HG03575 (cell line): ENCODE measurements around the gene FBXW8.

Experiments used
- ATAC-seq: cut with Tn5 transposase; IDR thresholded peaks from one replicate; pipeline ENCODE4 v1.9.1; 2021; ENCODE audit not compliant: unreplicated experiment, insufficient number of reproducible peaks, low FRiP score; ENCODE audit errors: extremely low read depth

FBXW8 gene

DNA sequence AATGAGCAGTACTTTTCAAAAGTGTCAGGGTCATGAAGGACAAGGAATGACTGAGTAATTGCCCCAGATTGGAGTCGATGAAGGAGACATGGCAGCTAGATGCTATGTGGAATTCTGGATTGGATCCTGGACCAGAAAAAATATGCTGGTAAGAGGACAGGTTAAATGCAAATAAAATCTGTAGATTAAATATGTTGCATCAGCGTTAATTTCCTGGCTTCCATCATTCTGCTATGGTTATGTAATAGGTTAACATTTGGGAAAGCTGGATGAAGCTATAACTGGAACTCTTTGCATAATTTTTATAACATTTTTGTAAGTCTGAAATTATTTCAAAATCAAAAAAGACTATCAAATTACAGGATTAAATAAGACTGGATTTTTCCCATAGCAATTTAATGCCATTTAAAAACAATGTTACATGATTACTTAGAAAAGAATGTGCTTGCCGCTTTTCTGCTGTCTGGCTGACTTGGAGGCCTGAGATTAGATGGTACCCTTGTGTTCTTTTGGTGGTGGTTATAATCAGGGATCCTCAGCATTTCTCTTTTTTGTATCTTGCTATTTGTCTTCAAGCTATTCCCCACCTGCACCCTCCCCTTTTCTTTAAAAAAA lies 65.1 kb downstream of the FBXW8 start:
- no peak for ATAC-seq

DNA sequence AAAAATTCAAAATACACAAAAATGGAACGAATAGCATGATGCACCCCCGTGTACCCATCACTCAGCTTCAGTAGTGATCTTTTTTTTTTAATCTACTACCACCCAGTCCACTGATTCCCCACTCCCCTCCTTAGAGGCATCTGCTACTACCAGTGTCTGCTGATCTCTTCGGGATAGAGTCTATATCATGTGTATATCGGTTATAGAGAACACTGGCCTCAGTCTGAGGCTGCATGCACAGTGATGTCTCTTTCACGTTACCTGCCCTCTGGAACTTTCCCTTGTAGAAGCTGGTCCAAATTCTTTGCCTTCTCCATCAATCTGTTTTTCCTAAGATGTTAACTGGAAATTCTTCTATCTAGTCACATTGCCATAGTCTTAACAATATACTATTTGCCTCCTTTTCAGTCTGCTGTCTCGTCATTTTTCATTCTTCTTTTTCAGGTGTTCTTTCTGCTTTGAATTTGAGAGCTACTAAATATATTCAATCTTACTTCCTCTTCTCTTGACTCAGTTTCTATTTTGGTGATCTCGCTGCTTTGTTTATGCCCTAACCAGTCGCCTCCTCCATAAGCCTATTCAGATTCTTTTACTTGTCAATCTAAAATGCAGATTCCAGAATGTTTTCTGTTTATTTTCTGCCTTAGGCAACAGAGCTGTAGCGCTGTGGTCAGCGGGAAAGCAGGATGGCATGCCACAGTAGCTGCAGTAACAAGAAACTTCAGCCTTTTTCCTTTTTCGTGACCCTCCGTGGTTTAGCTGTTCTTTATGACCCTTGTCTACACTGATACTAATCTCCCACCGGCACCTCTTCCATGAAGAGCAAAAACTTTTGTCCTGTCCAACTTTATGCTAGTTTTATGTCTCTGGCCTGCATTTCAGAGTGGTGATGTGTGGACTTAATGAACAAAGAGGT lies 67.0 kb downstream of the FBXW8 start:
- no peak for ATAC-seq

DNA sequence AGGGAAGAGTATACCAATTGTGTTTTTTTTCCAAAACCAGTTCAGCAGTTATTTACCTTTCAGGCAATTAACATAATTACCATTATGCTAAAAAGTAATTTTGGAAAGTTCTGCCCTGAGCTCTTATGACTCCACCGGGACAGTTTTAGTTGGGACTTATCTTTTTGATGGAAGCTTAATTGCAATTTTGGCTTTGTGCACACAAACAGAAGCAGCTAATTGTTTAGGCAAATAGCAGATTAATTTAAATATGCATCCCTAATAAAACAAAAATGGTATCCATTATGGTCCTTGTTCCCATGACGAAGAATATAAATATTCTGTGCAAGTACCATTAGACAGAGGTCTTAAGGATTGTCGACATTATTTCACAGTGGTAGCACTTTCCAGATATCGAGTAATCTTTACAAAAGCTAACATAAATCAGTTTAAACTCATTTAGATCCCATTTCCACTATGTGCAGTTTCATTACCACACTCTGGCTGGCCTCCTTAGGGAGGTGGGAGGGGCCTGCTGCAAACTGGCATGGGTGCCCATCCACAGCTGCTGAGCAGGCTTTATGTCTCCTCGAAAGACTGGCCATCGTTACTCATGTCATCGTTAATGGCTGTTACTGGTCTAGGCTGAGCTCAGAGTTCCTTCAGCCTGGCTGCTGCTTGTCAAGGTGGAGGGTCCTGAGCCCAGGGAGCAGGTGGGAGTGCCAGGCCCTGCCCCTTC lies 68.2 kb downstream of the FBXW8 start:
- ATAC-seq: no peak

DNA sequence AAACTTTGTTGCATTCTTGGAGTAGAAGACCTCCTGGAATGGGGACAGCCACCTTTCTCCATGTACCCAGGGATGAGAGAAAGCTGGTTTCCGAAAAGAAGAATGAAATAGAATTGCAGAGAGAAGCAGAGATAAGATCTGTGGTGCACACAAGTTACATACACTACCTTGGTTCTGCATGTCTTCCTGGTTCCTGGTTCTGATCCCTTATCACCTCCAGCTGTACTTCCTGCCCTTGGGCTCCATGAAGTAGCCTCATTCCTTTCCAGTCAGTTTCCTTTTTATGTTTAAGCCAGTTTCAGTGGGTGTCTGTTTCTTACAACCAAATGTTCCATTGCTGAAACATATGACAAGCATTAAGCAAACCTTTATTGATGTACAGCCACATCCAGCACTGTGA lies 69.3 kb downstream of the FBXW8 start:
- ATAC-seq: no peak

DNA sequence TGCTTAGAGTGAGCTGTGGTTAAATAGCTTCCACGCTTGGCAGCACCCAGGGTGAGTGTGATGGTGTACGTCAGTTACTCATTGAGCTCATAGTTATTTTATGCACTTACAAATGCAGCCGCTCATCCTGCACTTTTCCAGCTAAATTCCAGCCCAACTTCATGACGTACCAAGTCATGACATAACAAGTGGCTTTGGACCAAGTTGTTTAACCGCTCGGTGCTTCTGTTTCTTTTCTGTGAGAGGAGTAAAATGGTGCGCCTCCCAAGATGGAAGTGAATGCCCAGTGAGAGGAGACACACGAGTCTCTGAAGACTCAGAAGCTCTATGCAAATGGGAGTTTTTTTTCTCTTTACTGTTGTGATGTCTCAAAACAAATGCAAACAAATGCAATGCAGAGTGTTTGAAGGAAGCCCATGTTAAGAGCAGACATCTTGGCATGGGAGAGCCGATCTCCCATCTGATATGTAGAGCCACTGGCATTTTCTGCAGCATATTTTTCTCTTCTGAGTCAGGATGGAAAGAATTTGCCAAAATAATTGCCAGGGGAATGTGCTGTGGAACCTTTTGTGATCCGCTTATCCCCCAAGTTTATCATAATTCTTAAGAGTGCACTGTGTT lies 72.2 kb downstream of the FBXW8 start:
- no peak for ATAC-seq

DNA sequence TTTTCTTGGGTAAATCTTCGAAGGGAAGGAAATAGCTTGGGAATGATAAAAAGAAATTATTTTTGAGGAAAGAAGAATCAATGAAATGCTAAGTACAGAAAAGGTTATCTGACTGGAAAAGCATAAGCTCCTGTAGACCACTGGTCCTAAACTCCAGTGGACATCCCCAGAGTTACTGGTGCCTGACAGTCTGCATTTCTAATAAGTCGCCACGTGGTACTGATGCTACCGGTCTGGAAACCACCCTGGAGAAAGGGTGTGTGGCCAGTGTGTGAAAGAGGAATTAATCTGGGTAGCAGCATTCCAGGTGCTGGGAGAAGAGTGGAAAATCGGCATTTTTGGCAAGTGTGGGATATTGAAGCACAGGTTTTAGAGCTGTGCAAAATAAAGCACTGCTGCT lies 73.3 kb downstream of the FBXW8 start:
- ATAC-seq: no peak

DNA sequence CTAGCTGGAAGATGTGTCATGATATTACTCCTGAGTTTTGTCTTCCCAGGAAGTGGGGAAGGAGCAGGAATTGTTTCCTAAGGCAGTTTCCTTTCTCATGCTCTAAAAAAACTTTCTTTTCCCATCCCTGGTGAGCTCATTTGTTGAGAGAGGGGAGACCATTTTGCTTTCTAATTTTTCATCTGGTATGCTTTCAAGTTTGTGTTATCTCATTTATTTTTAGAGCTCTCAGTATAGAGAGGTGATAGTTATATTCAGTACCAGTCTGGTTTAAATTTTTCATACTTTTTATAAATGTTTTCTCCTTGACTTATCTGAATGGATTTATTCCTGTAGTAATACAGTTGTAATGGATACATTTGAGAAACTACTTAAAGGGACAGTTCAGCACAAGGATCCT lies 79.6 kb downstream of the FBXW8 start:
- no peak for ATAC-seq

DNA sequence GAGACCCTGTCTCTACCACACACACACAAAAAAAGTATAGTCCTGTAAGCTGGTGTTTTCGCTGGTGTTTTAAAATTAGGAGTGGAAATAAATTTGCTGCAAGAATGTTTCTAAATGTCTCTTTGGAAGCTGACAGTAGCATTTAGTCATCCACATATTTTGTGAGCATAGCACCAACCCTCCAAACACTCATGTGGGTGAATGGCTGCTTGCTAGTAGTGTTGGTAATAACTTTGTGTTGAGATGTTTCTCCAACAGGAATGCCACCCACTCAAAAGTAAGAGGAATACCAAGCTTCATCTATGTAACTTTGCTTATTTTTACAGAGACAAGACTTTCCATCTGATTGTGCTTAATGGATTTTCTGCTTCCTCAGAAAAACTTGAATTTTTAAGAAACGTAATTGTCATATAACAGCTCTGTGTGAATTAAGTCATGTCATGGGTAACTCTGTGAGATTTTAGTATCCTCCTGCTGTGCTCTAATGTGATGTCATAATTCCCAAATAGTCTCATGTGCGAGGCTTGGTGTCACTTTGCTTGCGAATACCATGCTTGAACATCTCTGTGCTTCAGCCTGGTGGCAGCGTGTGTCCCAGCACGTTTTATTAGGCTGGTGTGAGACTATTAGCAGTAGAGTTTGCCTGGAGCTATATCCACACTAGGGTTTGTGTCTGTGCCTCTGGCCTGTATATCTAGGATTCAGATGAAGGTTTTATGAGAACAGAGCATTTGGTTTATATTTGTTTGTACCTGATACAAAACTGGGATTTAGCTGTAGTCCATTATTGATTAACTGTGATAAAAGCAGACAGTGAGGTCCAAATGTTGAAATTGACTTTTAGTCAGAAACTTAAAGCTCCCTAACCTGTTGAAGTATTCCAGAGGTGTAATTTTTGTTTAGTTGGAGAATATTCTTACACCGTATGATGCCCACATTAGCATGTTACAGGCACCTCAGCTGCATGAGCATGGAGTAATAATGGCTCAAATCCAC lies 80.5 kb downstream of the FBXW8 start:
- ATAC-seq: no peak

DNA sequence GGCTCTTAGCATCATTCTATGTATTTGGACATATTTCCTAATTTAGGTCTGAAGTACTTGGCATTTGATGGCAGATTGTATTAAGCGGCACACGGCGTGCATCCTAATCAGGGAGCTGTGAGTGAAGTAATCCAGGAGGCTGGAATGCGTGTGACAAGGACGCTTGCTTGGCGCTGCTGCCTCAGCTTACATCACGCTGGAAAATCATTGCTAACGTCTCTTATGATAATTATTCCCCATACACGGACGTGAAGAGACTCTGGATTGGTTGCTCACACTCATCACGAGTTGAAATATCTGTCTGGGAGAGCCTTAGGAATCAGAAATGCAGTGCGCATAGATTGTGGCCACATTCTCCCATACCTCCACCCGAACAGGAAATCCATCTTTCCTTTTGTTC lies 85.3 kb downstream of the FBXW8 start:
- no peak for ATAC-seq

DNA sequence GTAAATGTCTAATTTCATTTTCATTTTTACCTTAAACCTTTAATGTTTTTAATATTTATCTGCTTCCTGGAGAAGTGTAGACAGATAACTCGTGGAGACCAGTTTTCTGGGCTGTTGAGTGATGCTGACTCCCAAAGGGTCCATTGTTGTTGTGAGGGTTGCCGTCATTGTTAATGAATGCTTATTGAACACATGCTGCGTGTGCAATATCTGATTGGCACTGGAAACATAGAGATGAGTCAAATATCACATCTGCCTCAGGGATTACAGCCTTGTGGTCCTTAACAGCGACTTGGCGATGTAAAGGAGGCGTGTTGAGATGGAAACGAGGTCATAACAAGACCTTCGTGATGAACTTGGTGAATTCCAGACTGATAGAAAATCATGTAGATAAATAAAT lies 85.9 kb downstream of the FBXW8 start:
- no peak for ATAC-seq

DNA sequence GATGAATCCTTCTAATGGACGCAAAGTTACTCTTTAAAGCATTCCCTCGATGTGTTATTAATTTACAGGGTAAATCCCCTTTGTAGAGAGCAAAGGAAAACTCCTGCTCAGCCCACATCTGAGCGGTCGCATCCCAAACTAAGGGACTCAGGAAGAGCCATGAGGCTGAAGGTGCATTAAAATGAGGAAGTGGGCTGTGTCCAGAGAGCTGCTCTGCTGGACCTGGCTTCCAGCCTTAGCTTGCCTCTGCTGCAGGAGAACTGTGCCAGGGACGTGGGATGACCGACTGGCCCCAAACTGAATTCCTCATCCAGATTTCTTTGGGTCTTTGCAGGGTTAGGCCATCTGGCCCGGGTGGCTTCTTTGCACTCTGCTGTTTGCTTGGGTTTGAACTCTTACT lies 88.3 kb downstream of the FBXW8 start:
- ATAC-seq: no peak

DNA sequence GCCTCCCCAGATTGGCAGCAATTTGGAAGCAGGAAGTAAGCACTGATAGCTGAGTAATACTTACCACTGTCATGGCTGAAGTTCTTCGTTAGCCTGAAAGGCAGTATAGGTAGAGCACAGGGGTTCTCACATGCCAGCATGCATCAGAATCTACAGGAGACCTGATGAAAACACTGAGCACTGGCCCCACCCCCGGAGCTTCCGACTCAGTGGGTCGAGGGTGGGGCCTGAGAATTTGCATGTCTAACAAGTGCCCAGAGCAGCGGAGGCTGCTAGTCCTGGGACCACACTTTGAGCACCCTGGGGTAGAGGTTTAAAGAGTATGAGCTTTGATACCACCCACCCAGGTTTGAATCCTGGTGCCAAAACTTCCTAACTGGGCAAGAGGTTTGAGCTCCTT lies 89.6 kb downstream of the FBXW8 start:
- ATAC-seq: no peak

DNA sequence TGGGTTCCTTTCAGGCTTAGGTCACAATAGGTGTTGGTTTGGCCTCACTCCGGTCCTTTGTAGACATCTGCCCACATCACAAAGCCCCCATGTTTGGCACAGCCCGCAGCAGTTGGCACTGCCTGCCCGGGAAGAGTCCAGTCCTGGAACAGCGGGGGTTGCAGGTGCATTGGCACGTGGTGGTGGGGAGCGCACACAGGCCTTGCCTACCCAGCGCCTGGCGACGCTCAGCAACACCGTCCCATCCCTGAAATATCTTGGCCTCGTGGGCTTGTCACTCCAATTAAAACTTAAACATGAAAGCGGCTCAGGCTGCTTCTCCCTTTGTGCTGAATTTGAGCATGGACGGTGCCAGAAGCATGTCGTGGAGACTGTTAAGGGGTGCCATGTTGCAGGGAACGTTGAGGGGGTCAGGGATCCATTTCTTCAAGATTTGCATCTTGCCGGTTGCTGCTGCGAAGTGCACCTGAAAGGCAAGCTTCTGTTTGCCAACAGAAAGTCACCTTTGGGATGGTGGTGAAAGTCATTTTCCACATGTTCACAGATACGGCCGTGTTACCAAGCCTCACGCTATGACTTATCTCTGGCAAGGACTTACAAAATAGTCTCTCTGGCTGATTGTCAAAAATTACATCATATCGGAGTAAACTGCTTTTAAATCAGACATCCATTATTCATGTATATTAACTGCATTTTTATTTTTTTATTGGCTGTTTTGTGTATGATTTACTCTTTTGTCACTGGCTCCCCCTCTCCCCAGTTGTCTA lies 91.5 kb downstream of the FBXW8 start:
- no peak for ATAC-seq

DNA sequence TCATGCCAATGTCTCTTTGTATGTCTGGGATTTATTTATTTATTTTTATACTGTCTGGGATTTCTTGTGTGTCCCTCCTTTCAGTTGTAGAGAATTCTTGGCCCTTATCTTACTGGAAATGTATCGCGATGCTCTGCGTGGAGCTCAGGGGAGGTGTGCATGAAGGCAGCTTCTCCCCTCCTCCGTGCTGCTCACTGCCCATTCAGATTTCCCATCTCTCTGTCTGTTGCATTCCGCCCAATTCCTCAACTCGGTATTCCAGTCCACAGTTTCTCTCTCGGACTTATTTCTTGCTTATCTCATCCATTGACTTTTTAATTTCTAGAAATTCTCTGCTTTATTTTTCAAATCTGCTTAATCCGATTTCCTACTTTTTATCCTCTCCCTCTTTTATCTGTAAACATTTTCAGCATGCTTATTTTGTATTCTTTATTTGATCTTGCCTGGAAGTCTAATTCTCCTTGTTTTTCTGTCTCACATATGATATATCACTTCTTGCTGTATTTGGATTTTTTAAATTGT lies 93.2 kb downstream of the FBXW8 start:
- ATAC-seq: no peak

DNA sequence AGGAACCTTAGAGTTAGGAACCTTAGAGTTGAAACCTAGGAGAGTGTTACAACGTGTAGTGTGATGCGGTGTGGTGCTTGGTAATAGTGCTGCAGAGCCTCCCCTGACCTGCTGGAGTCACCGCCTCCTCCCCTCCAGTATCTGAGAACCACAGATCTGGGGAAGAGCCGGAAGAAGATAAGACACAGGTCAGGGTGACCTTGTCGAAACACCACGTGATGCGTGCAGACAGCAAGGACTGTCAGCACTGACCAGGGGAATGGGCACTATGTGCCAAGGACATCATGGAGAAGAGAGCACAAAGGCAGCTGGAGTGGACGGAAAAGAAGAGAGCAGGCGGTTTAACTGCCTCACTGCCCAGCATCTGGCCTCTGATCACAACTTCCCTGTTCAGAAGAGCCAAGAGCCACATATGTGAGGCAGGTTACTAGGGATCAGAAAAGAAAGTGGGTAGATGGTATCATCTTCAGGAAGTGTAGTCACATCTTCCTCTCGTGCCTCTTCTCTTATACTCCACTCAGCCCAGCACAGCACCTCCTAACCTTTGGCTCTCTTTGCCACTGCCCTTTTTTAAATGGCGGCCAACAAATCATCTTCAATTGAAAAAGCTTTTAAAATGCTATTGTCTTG lies 94.8 kb downstream of the FBXW8 start:
- ATAC-seq: no peak

DNA sequence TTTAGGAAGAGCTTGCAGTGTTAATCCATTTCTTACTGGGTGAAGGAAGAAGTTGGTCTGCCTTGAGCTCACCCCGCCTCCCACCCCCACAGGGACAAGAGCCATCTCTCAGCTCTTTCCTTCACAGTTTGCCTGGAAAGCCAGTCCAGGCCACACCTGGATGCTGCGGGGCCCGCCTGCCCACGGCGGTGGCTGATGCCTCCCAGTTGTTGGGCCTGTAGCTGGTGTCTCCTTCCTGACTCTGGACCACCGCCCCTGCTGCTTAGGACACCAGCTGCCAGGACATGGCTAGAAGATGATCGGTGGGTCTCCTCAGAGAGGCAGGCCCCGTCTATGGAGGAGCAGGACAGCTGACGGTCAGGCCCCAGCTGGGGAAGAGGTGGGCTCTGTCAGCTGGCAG lies 95.6 kb downstream of the FBXW8 start:
- ATAC-seq: no peak

DNA sequence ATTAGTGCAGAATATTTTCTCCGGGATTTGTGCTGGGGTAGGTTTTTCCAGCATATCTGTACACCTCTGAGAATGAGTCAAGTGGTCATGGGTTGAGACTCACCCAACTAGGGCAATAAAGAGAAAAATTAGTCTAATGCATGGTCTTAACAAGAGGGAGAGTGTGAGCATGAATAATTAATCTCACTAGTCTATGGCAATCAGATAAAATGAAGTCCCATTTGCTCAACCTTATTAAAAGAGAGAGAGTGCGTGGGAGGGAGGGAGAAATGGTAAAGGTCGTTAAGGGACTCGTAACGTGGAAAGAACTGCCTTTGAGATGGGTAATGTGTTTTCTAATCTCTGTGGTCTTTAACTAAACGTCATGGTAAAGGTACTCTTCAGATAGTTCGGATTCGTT lies 96.8 kb downstream of the FBXW8 start:
- ATAC-seq: no peak
